ENCODE data around the gene EGR1.

The EGR1 gene

GRCh38 chr5:138453590-138453989 is 11.7 kb upstream of the EGR1 start:
- H3K4me3 ChIP-seq (replicated peaks in 1 of 2; ENCODE audit: low read depth in 2 of 2, low read length in 2 of 2) = no peak overlapping the region
- no peak for TF ChIP-seq CTCF (IDR thresholded peaks at IDR 0.05; ENCODE audit: low read depth, low read length)
- no peak for DNase-seq (ENCODE audit: low read depth in 2 of 2)

- no peak overlapping the region for H3K4me3 ChIP-seq (replicated peaks in 1 of 2; ENCODE audit: low read depth in 2 of 2, low read length in 2 of 2)
- no peak for TF ChIP-seq CTCF (IDR thresholded peaks at IDR 0.05; ENCODE audit: low read depth, low read length)
- no peak for DNase-seq (ENCODE audit: low read depth in 2 of 2)
Measured at GRCh38 chr5:138454121-138454520, 11.2 kb upstream of the EGR1 start.

- H3K4me3 ChIP-seq (replicated peaks in 1 of 2; ENCODE audit: low read depth in 2 of 2, low read length in 2 of 2) = no peak overlapping the region
- no peak for TF ChIP-seq CTCF (IDR thresholded peaks at IDR 0.05; ENCODE audit: low read depth, low read length)
- no peak for DNase-seq (ENCODE audit: low read depth in 2 of 2)
Measured at GRCh38 chr5:138455232-138455930, 9.9 kb upstream of the EGR1 start.

GRCh38 chr5:138457531-138458275 is 7.6 kb upstream of the EGR1 start:
- DNase-seq (ENCODE audit: low read depth in 2 of 2) = no peak
- TF ChIP-seq CTCF (IDR thresholded peaks at IDR 0.05; ENCODE audit: low read depth, low read length) = peak; percentile 2
- H3K4me3 ChIP-seq (replicated peaks in 1 of 2; ENCODE audit: low read depth in 2 of 2, low read length in 2 of 2) = no peak overlapping the region

GRCh38 chr5:138458384-138458783 is 6.9 kb upstream of the EGR1 start:
- peak in 1 of 2 donors; percentile 62 for DNase-seq (ENCODE audit: low read depth in 2 of 2)
- no peak for TF ChIP-seq CTCF (IDR thresholded peaks at IDR 0.05; ENCODE audit: low read depth, low read length)

GRCh38 chr5:138458856-138459255 is 6.4 kb upstream of the EGR1 start:
- DNase-seq (ENCODE audit: low read depth in 2 of 2) = no peak
- TF ChIP-seq CTCF (IDR thresholded peaks at IDR 0.05; ENCODE audit: low read depth, low read length) = no peak

More at GRCh38 chr5:138458384-138458783, 6.9 kb upstream of the EGR1 start:
- no peak overlapping the region for H3K4me3 ChIP-seq (replicated peaks in 1 of 2; ENCODE audit: low read depth in 2 of 2, low read length in 2 of 2)

More at GRCh38 chr5:138458856-138459255, 6.4 kb upstream of the EGR1 start:
- H3K4me3 ChIP-seq (replicated peaks in 1 of 2; ENCODE audit: low read depth in 2 of 2, low read length in 2 of 2) = no peak overlapping the region

All from cardiac fibroblast (primary cell).